Measurements from ENCODE around the gene MRFAP1L1. TPM values are rescaled to one million over a fixed set of nuclear protein-coding genes. Genes with fewer than 3 reads are reported as not detected.
A peak's percentile ranks its signal among the peaks of the same experiment; 100 is the strongest.

MRFAP1L1 gene
- total and polyA plus RNA-seq, 9 of the 15 experiments (the other 6 are each of a cell fraction or from before 2014, with no cell fraction given), result 37.6 to 111 (median 83.8) TPM

GRCh38 chr4:6730603-6731317, 21.1 kb upstream of the MRFAP1L1 start (continued):
- TF ChIP-seq REST (IDR thresholded peaks at IDR 0.05; ENCODE audit: borderline replicate concordance), result peak; percentile 48; the same call in 1 of the 2 replicates
- no peak for TF ChIP-seq REST (CRISPR knock-in tag; IDR thresholded peaks at IDR 0.05; ENCODE audit: low read depth)
- peak; percentile 79 for TF ChIP-seq POLR2H (tag; IDR thresholded peaks at IDR 0.05; ENCODE audit: low read depth)
- TF ChIP-seq LARP7 (IDR thresholded peaks at IDR 0.05), result no peak
- TF ChIP-seq ELF2 (CRISPR knock-in tag; IDR thresholded peaks at IDR 0.05), result no peak
- TF ChIP-seq SMARCE1 (IDR thresholded peaks at IDR 0.05), result peak; percentile 96
- TF ChIP-seq NFYB (IDR thresholded peaks at IDR 0.05; ENCODE audit: extremely low read depth, insufficient read length), result peak; percentile 13
- TF ChIP-seq NFIX (CRISPR knock-in tag; IDR thresholded peaks at IDR 0.05; ENCODE audit: low read depth), result no peak
- no peak for TF ChIP-seq PPARD (CRISPR knock-in tag; IDR thresholded peaks at IDR 0.05)
- no peak for TF ChIP-seq HNRNPK (IDR thresholded peaks at IDR 0.05; ENCODE audit: low read depth, low read length, poor library complexity, severe bottlenecking)
- TF ChIP-seq RBM34 (IDR thresholded peaks at IDR 0.05; ENCODE audit: borderline replicate concordance, insufficient read depth, low read length), result no peak
- peak; percentile 77 for TF ChIP-seq ZEB2 (IDR thresholded peaks at IDR 0.05)
- peak in 1 of 2 experiments; percentile 78; a peak in 2 of 4 replicates for TF ChIP-seq MLLT1 (IDR thresholded peaks at IDR 0.05)
- TF ChIP-seq PRPF4 (IDR thresholded peaks at IDR 0.05; ENCODE audit: insufficient read depth, low read depth, low read length, poor library complexity, severe bottlenecking), result no peak
- no peak for TF ChIP-seq RFX7 (CRISPR knock-in tag; IDR thresholded peaks at IDR 0.05)
- no peak for TF ChIP-seq RBM25 (IDR thresholded peaks at IDR 0.05; ENCODE audit: low read depth, low read length, severe bottlenecking)
- no peak for TF ChIP-seq TCF7L2 (IDR thresholded peaks at IDR 0.05; ENCODE audit: low read depth, low read length)
- no peak for TF ChIP-seq ZNF764 (CRISPR knock-in tag; IDR thresholded peaks at IDR 0.05; ENCODE audit: low read depth)
- TF ChIP-seq POU5F1 (IDR thresholded peaks at IDR 0.05; ENCODE audit: borderline replicate concordance, low read depth, low read length, partially characterized antibody), result no peak
- no peak for TF ChIP-seq ZNF316 (IDR thresholded peaks at IDR 0.05)
- peak; percentile 97 for TF ChIP-seq KLF16 (IDR thresholded peaks at IDR 0.05)
